HepG2 (cell line): ENCODE measurements around the gene LST1. TPM values are rescaled to one million over a fixed set of nuclear protein-coding genes. Genes with fewer than 3 reads are reported as not detected.
A peak's percentile ranks its signal among the peaks of the same experiment; 100 is the strongest.

Source experiments
- ARID4A ChIP-seq: sonication (generic); formaldehyde crosslinking; IDR thresholded peaks from 2 replicates; pipeline ENCODE4 v1.5.0; 2020; ENCODE audit warnings: mild to moderate bottlenecking, missing genetic modification reagents, borderline replicate concordance
- CCAR2 ChIP-seq: fragments of 200-400 bp; formaldehyde crosslinking; optimal IDR thresholded peaks from 2 replicates; pipeline ENCODE3; 2018; ENCODE audit warnings: low read depth, mild to moderate bottlenecking, low read length, moderate library complexity
- DBP ChIP-seq: sonication (generic); formaldehyde crosslinking; IDR thresholded peaks from 2 replicates; pipeline ENCODE4 v1.4.0; 2020; ENCODE audit warnings: missing genetic modification reagents; ENCODE audit errors: not compliant biosample characterization
- FOXA3 ChIP-seq: IDR thresholded peaks from 2 replicates; pipeline ENCODE4 v1.6.1; 2016; ENCODE audit warnings: missing genetic modification reagents, missing compliant biosample characterization
- GZF1 ChIP-seq: sonication (generic); formaldehyde crosslinking; IDR thresholded peaks from 2 replicates; pipeline ENCODE4 v1.5.1; 2020; ENCODE audit warnings: mild to moderate bottlenecking, missing genetic modification reagents
- ISL2 ChIP-seq: sonication (generic); formaldehyde crosslinking; IDR thresholded peaks from 2 replicates; pipeline ENCODE4 v1.5.0; 2020; ENCODE audit warnings: missing genetic modification reagents
- KLF16 ChIP-seq, 2 experiments: sonication (generic) in 1 of 2; formaldehyde crosslinking in 1 of 2; IDR thresholded peaks; 2 replicates each; pipeline versions ENCODE4 v1.6.1 to v1.8.0; 2016 to 2023; ENCODE audit warnings: missing genetic modification reagents in 2 of 2, missing compliant biosample characterization in 1 of 2
- MAFG ChIP-seq: sonication (generic); formaldehyde crosslinking; IDR thresholded peaks from 2 replicates; pipeline ENCODE4 v1.5.1; 2020; ENCODE audit warnings: mild to moderate bottlenecking, missing genetic modification reagents
- MEIS2 ChIP-seq: sonication (generic); formaldehyde crosslinking; IDR thresholded peaks from 2 replicates; pipeline ENCODE4 v1.9.0; 2021; ENCODE audit warnings: mild to moderate bottlenecking, missing genetic modification reagents
- NFE2L2 ChIP-seq: fragments of 150-350 bp; IDR thresholded peaks from 2 replicates; pipeline ENCODE4 v1.6.1; 2014; ENCODE audit warnings: low read length
- PHB2 ChIP-seq: fragments of 450-650 bp; IDR thresholded peaks from 2 replicates; pipeline ENCODE4 v1.6.1; 2018; ENCODE audit not compliant: partially characterized antibody
- RFXANK ChIP-seq: IDR thresholded peaks from 2 replicates; pipeline ENCODE4 v1.6.1; 2016
- SIX4 ChIP-seq: sonication (generic); formaldehyde crosslinking; IDR thresholded peaks from 2 replicates; pipeline ENCODE4 v1.4.0; 2020; ENCODE audit warnings: missing genetic modification reagents
- TFE3 ChIP-seq: IDR thresholded peaks from 2 replicates; pipeline ENCODE4 v1.6.1; 2016
- TOPORS ChIP-seq: sonication (generic); formaldehyde crosslinking; IDR thresholded peaks from 2 replicates; pipeline ENCODE4 v1.8.0; 2023; ENCODE audit warnings: mild to moderate bottlenecking, missing genetic modification reagents
- ZBTB38 ChIP-seq: sonication (generic); formaldehyde crosslinking; IDR thresholded peaks from 2 replicates; pipeline ENCODE4 v1.5.1; 2020; ENCODE audit warnings: mild to moderate bottlenecking, missing genetic modification reagents
- ZNF225 ChIP-seq: sonication (generic); formaldehyde crosslinking; IDR thresholded peaks from 2 replicates; pipeline ENCODE4 v1.4.0; 2020; ENCODE audit warnings: mild to moderate bottlenecking, missing genetic modification reagents
- ZNF3 ChIP-seq: IDR thresholded peaks from 2 replicates; pipeline ENCODE4 v1.7.0; 2017; ENCODE audit warnings: inconsistent platforms
- ZNF430 ChIP-seq: sonication (generic); formaldehyde crosslinking; IDR thresholded peaks from 2 replicates; pipeline ENCODE4 v1.9.0; 2021; ENCODE audit warnings: mild to moderate bottlenecking, missing genetic modification reagents
- ZNF709 ChIP-seq: sonication (generic); formaldehyde crosslinking; IDR thresholded peaks from 2 replicates; pipeline ENCODE4 v1.5.0; 2020; ENCODE audit warnings: mild to moderate bottlenecking, missing genetic modification reagents
- ZNF776 ChIP-seq: sonication (generic); formaldehyde crosslinking; IDR thresholded peaks from 2 replicates; pipeline ENCODE4 v1.4.0; 2020; ENCODE audit warnings: mild to moderate bottlenecking, missing genetic modification reagents
- ZNF782 ChIP-seq: sonication (generic); formaldehyde crosslinking; IDR thresholded peaks from 2 replicates; pipeline ENCODE4 v1.4.0; 2020; ENCODE audit warnings: missing genetic modification reagents, mild to moderate bottlenecking, borderline replicate concordance
- ZNF788 ChIP-seq: sonication (generic); formaldehyde crosslinking; IDR thresholded peaks from 2 replicates; pipeline ENCODE4 v1.5.0; 2020; ENCODE audit warnings: mild to moderate bottlenecking, missing genetic modification reagents, borderline replicate concordance
- ZNF790 ChIP-seq: sonication (generic); formaldehyde crosslinking; IDR thresholded peaks from 2 replicates; pipeline ENCODE4 v1.8.0; 2022; ENCODE audit warnings: missing genetic modification reagents, mild to moderate bottlenecking, borderline replicate concordance
- ZNF792 ChIP-seq: IDR thresholded peaks from 2 replicates; pipeline ENCODE4 v1.6.1; 2016
- ZSCAN29 ChIP-seq: sonication (generic); formaldehyde crosslinking; conservative IDR thresholded peaks from 2 replicates; pipeline ENCODE4 v1.4.0; 2020; ENCODE audit warnings: mild to moderate bottlenecking, missing genetic modification reagents
- polyA plus RNA-seq, 8 experiments: library from polyadenylated mRNA; depleted of rRNA in 3 of 8; stranded (reverse) in 7 of 8; unstranded in 1 of 8; fragments of >200 nt; fragmentation: Illumina TruSeq in 4 of 8; extraction: Trizol in 4 of 8; gene quantifications; 2 replicates each; pipeline versions ENCODE4 v1.2.1 to v1.2.3, GENCODE V29; 2011 to 2016; ENCODE audit warnings: low read depth in 4 of 8, missing spikeins in 1 of 8, mixed read lengths in 1 of 8; ENCODE audit not compliant: insufficient read depth in 1 of 8
- total RNA-seq, 5 experiments: library from RNA; depleted of rRNA; stranded (reverse); fragments of >200 nt; fragmentation: Illumina TruSeq; extraction: Trizol; gene quantifications; 2 replicates each; pipeline ENCODE4 v1.2.3, GENCODE V29; 2016; ENCODE audit warnings: low read depth in 1 of 5

The LST1 gene
- total and polyA plus RNA-seq, 2 of the 13 experiments (the other 11 are each of a cell fraction or from before 2014, with no cell fraction given): not detected

- TF ChIP-seq DBP (CRISPR knock-in tag) (no peak), GZF1 (no peak), KLF16 (CRISPR knock-in tag; IDR thresholded peaks at IDR 0.05) (peak in 1 of 2 experiments; percentile 88; a peak in 1 of 4 replicates), ZNF792 (CRISPR knock-in tag) (no peak), ZNF790 (no peak), ZSCAN29 (CRISPR knock-in tag) (no peak), ZNF782 (CRISPR knock-in tag) (0 out of 2 replicates have a peak, but pooled peaks have one; percentile 2), ARID4A (CRISPR knock-in tag) (peak; percentile 66; the same call in 1 of the 2 replicates), ZBTB38 (peak; percentile 39; the same call in 1 of the 2 replicates), ZNF788 (CRISPR knock-in tag) (peak; percentile 86; the same call in 1 of the 2 replicates), MEIS2 (CRISPR knock-in tag) (0 out of 2 replicates have a peak, but pooled peaks have one; percentile 42), ZNF709 (CRISPR knock-in tag) (0 out of 2 replicates have a peak, but pooled peaks have one; percentile 13), RFXANK (CRISPR knock-in tag) (no peak), FOXA3 (CRISPR knock-in tag) (peak; percentile 77), NFE2L2 (no peak), TOPORS (CRISPR knock-in tag) (0 out of 2 replicates have a peak, but pooled peaks have one; percentile 22), ZNF776 (CRISPR knock-in tag) (no peak), CCAR2 (peak; percentile 92), TFE3 (CRISPR knock-in tag) (no peak; the same call in 1 of the 2 replicates), SIX4 (no peak), MAFG (no peak), ZNF430 (no peak), PHB2 (no peak), ZNF3 (CRISPR knock-in tag) (no peak), ISL2 (CRISPR knock-in tag) (no peak), ZNF225 (CRISPR knock-in tag) (no peak)
Observed at GRCh38 chr6:31546958-31547726, 38.9 kb upstream of the LST1 start, which contains the start of gene NFKBIL1 (continued).
